ENCODE data around the gene PDE4D. TPM values are rescaled to one million over a fixed set of nuclear protein-coding genes. Genes with fewer than 3 reads are reported as not detected.

Gene PDE4D
- total RNA-seq, 1 donor = 12.7 TPM

- no peak overlapping the region for H3K4me3 ChIP-seq (ENCODE audit: low read depth, low read length)
- no peak for TF ChIP-seq CTCF (IDR thresholded peaks at IDR 0.05; ENCODE audit: insufficient read depth, low read length)
- no peak for DNase-seq (ENCODE audit: low read depth)
Observed at GRCh38 chr5:59547731-59548130, 345.8 kb downstream of the PDE4D start.

GRCh38 chr5:59544573-59544972, 349.0 kb downstream of the PDE4D start:
- TF ChIP-seq CTCF (IDR thresholded peaks at IDR 0.05; ENCODE audit: insufficient read depth, low read length) = no peak
- no peak overlapping the region for H3K4me3 ChIP-seq (ENCODE audit: low read depth, low read length)
- DNase-seq (ENCODE audit: low read depth) = no peak

GRCh38 chr5:59543821-59544442, 349.6 kb downstream of the PDE4D start:
- H3K4me3 ChIP-seq (ENCODE audit: low read depth, low read length) = no peak overlapping the region
- no peak for DNase-seq (ENCODE audit: low read depth)
- no peak for TF ChIP-seq CTCF (IDR thresholded peaks at IDR 0.05; ENCODE audit: insufficient read depth, low read length)

- no peak for TF ChIP-seq CTCF (IDR thresholded peaks at IDR 0.05; ENCODE audit: insufficient read depth, low read length)
- no peak overlapping the region for H3K4me3 ChIP-seq (ENCODE audit: low read depth, low read length)
- peak; percentile 17 for DNase-seq (ENCODE audit: low read depth)
Observed at GRCh38 chr5:59542851-59543820, 350.4 kb downstream of the PDE4D start.

GRCh38 chr5:59542306-59542705, 351.2 kb downstream of the PDE4D start:
- no peak for TF ChIP-seq CTCF (IDR thresholded peaks at IDR 0.05; ENCODE audit: insufficient read depth, low read length)
- H3K4me3 ChIP-seq (ENCODE audit: low read depth, low read length) = no peak overlapping the region
- no peak for DNase-seq (ENCODE audit: low read depth)

- no peak for TF ChIP-seq CTCF (IDR thresholded peaks at IDR 0.05; ENCODE audit: insufficient read depth, low read length)
- H3K4me3 ChIP-seq (ENCODE audit: low read depth, low read length) = no peak overlapping the region
- no peak for DNase-seq (ENCODE audit: low read depth)
Observed at GRCh38 chr5:59540366-59540765, 353.2 kb downstream of the PDE4D start.

Data from fibroblast of the aortic adventitia (primary cell).